A673 (cell line): ENCODE data around the gene EIF2B2. TPM values are rescaled to one million over a fixed set of nuclear protein-coding genes. Genes with fewer than 3 reads are reported as not detected.
A peak's percentile ranks its signal among the peaks of the same experiment; 100 is the strongest.

Experiments used
- BruUV-seq: library from RNA; stranded (reverse); fragments of 400-500 nt; replicated peaks from 2 replicates; lab custom pipeline; 2021; lab: Mats Ljungman, UMichigan
- CTCF ChIA-PET: fragments of 300-600 bp; sonication (Branson Sonifier 250); formaldehyde crosslinking; loops from one replicate; lab custom pipeline; 2022; ENCODE audit warnings: antibody characterized with exemption; lab: Charles Lee
- POLR2A ChIA-PET: fragments of 300-600 bp; sonication (Branson Sonifier 250); formaldehyde crosslinking; loops from one replicate; lab custom pipeline; 2022; ENCODE audit warnings: antibody characterized with exemption; ENCODE audit not compliant: low non-redundant PET; lab: Charles Lee
- DNase-seq: peaks from one replicate; pipeline ENCODE4 v3.0.0-alpha.2; 2015; ENCODE audit warnings: low spot score
- H3K27ac ChIP-seq: fragments of 200-600 bp; sonication (generic); 2 replicates; pipeline ENCODE4 v1.5.1; 2016; ENCODE audit warnings: mixed run types, low read depth, mild to moderate bottlenecking, mixed read lengths, antibody characterized with exemption, low read length; ENCODE audit not compliant: poor library complexity, severe bottlenecking
- H3K27me3 ChIP-seq: fragments of 200-600 bp; sonication (generic); replicated peaks from 2 replicates; pipeline ENCODE4 v1.6.1; 2017; ENCODE audit warnings: mixed run types, low read depth, mild to moderate bottlenecking, mixed read lengths, antibody characterized with exemption, low read length; ENCODE audit not compliant: insufficient read depth, poor library complexity
- H3K36me3 ChIP-seq: fragments of 200-600 bp; sonication (generic); 2 replicates; pipeline ENCODE4 v1.6.1; 2016; ENCODE audit warnings: mixed run types, mild to moderate bottlenecking, mixed read lengths, antibody characterized with exemption, low read length; ENCODE audit not compliant: insufficient read depth, poor library complexity, severe bottlenecking
- H3K4me1 ChIP-seq: fragments of 200-600 bp; sonication (generic); 2 replicates; pipeline ENCODE4 v1.6.1; 2017; ENCODE audit warnings: mixed run types, mild to moderate bottlenecking, mixed read lengths, antibody characterized with exemption, low read length; ENCODE audit not compliant: insufficient read depth, poor library complexity, severe bottlenecking
- H3K4me3 ChIP-seq: fragments of 200-600 bp; sonication (generic); 2 replicates; pipeline ENCODE4 v1.5.1; 2016; ENCODE audit warnings: low read depth, mixed run types, mild to moderate bottlenecking, mixed read lengths, low read length; ENCODE audit not compliant: poor library complexity, severe bottlenecking
- H3K9me3 ChIP-seq: fragments of 200-600 bp; sonication (generic); 2 replicates; pipeline ENCODE4 v1.6.1; 2016; ENCODE audit warnings: mixed run types, low read depth, mild to moderate bottlenecking, mixed read lengths, antibody characterized with exemption, low read length; ENCODE audit not compliant: poor library complexity, severe bottlenecking
- CTCF ChIP-seq: fragments of 300-800, 200-600 bp; sonication (generic); conservative IDR thresholded peaks from 2 replicates; pipeline ENCODE4 v1.5.1; 2017; ENCODE audit warnings: low read depth, mild to moderate bottlenecking, antibody characterized with exemption, low read length, moderate library complexity, mixed read lengths
- EZH2 ChIP-seq: fragments of 200-600 bp; sonication (generic); IDR thresholded peaks from 2 replicates; pipeline ENCODE4 v1.6.1; 2017; ENCODE audit warnings: borderline replicate concordance, low read depth, mild to moderate bottlenecking, mixed read lengths, antibody characterized with exemption, low read length; ENCODE audit not compliant: poor library complexity, severe bottlenecking
- intact Hi-C: fragments of 100-400 bp; cut with micrococcal nuclease; formaldehyde crosslinking; loops from one replicate; pipeline ENCODE4 v1.10.0; 2022; ENCODE audit not compliant: unreplicated experiment
- total RNA-seq: library from RNA; stranded (reverse); gene quantifications from 2 replicates; pipeline ENCODE4 v1.2.3, GENCODE V29; 2021

Gene EIF2B2
- total RNA-seq, 1 experiment from 2014 or later: 106 TPM

- H3K4me1 ChIP-seq: peaks cover 20% of the 10 kb centered on the region
- no peak for TF ChIP-seq EZH2
- TF ChIP-seq CTCF: no peak
- intact Hi-C loops: no loop called here
- H3K27ac ChIP-seq: no peak overlapping the region
- no TSS peak for BruUV-seq
- H3K4me3 ChIP-seq: peak overlapping the region; percentile 52
- no peak for DNase-seq
- H3K36me3 ChIP-seq: peaks cover 3% of the 10 kb centered on the region
- ChIA-PET POLR2A (interaction anchor here (0.7 kb wide), 1 partner anchor 180 kb away, joined by 4 read pairs; no protein-coding TSS in a partner anchor), CTCF (no interaction called here)
- H3K9me3 ChIP-seq: no peaks in the 10 kb centered on the region
- H3K27me3 ChIP-seq: no peaks in the 10 kb centered on the region
Observed at GRCh38 chr14:75051556-75051899, 48.8 kb downstream of the EIF2B2 start.

GRCh38 chr14:75053396-75054291, 50.9 kb downstream of the EIF2B2 start:
- Histone ChIP-seq H3K27ac (no peak overlapping the region), H3K4me1 (peaks cover 20% of the 10 kb centered on the region), H3K4me3 (no peak overlapping the region), H3K27me3 (no peaks in the 10 kb centered on the region), H3K36me3 (peaks cover 3% of the 10 kb centered on the region), H3K9me3 (no peaks in the 10 kb centered on the region)
- BruUV-seq: no TSS peak
- intact Hi-C loops: no loop called here
- peak; percentile 66 for DNase-seq
- POLR2A ChIA-PET: no interaction called here
- CTCF ChIA-PET: interaction anchor here (0.6 to 1.2 kb wide), 2 partner anchors 35 to 240 kb away, joined by 3 to 4 read pairs; no protein-coding TSS in a partner anchor
- TF ChIP-seq EZH2: no peak
- TF ChIP-seq CTCF: no peak

- BruUV-seq: no TSS peak
- CTCF ChIA-PET: interaction anchor here (1.2 kb wide), 1 partner anchor 34 kb away, joined by 4 read pairs; no protein-coding TSS in a partner anchor
Observed at GRCh38 chr14:75054421-75054820, 51.7 kb downstream of the EIF2B2 start.

More at GRCh38 chr14:75054421-75054820, 51.7 kb downstream of the EIF2B2 start:
- no peak overlapping the region for H3K27ac ChIP-seq
- H3K4me1 ChIP-seq: peaks cover 20% of the 10 kb centered on the region
- H3K9me3 ChIP-seq: no peaks in the 10 kb centered on the region
- no peak for TF ChIP-seq CTCF
- DNase-seq: no peak
- H3K36me3 ChIP-seq: no peaks in the 10 kb centered on the region
- no peaks in the 10 kb centered on the region for H3K27me3 ChIP-seq
- intact Hi-C loops: no loop called here
- POLR2A ChIA-PET: no interaction called here
- H3K4me3 ChIP-seq: no peak overlapping the region
